K562 (cell line): ENCODE data around the gene PPP1R15B. TPM values are rescaled to one million over a fixed set of nuclear protein-coding genes. Genes with fewer than 3 reads are reported as not detected.

Experiments
- ATAC-seq: fragments of 200-7000 bp; cut with Tn5 transposase; 3 replicates; pipeline ENCODE4 v1.9.1; 2020; ENCODE audit warnings: moderate library complexity
- BruUV-seq: library from RNA; stranded (reverse); fragments of 400-500 nt; replicated peaks from 2 replicates; lab custom pipeline; 2021; lab: Mats Ljungman, UMichigan
- CTCF ChIA-PET: fragments of 300-600 bp; formaldehyde crosslinking; extraction: SDS; loops from one replicate; lab custom pipeline; 2021; ENCODE audit warnings: low intra/inter-chr PET ratio; lab: Yijun Ruan, JAX
- POLR2A ChIA-PET: fragments of 300-600, 350-650 bp; sonication (Branson Sonifier 250); formaldehyde crosslinking; extraction: SDS; loops from one replicate; lab custom pipeline; 2021; ENCODE audit warnings: antibody characterized with exemption, inconsistent platforms; lab: Yijun Ruan, JAX
- DNase-seq, 4 experiments: peaks; one replicate each; pipeline versions ENCODE4 v3.0.0 to v3.0.0-alpha.2; 2011 to 2018; ENCODE audit warnings: low spot score in 3 of 4, mixed read lengths in 3 of 4; ENCODE audit errors: extremely low read depth in 1 of 4
- FAIRE-seq: peaks from 2 replicates; lab custom pipeline; 2011; peaks lifted over from hg19 to GRCh38; lab: Jason Lieb, UNC
- H2AFZ ChIP-seq: 2 replicates; pipeline ENCODE4 v1.6.0; 2011; ENCODE audit warnings: low read depth, low read length, control low read depth, inconsistent platforms
- H3K27ac ChIP-seq: fragments of 200-600 bp; 3 replicates; pipeline ENCODE4 v1.8.0; 2011; ENCODE audit warnings: low read depth, mild to moderate bottlenecking, control low read depth, inconsistent platforms, low read length, moderate library complexity, mixed read lengths; ENCODE audit errors: extremely low read depth
- H3K27me3 ChIP-seq, 2 experiments: fragments of 300-600 bp in 1 of 2; 2 replicates in 1 of 2; 3 replicates in 1 of 2; pipeline versions ENCODE4 v1.6.0 to v1.8.0; 2011; ENCODE audit warnings: inconsistent platforms in 2 of 2, low read length in 2 of 2, mild to moderate bottlenecking in 1 of 2, mixed read lengths in 1 of 2, moderate library complexity in 1 of 2; ENCODE audit not compliant: control insufficient read depth in 2 of 2, insufficient read depth in 2 of 2
- H3K36me3 ChIP-seq: fragments of 300-600 bp; 3 replicates; pipeline ENCODE4 v1.8.0; 2011; ENCODE audit warnings: mild to moderate bottlenecking, low read length, inconsistent platforms; ENCODE audit not compliant: control insufficient read depth, insufficient read depth
- H3K4me1 ChIP-seq, 2 experiments: fragments of 200-600 bp in 1 of 2; replicated peaks in 1 of 2; 2 replicates in 1 of 2; 3 replicates in 1 of 2; pipeline versions ENCODE4 v1.5.1 to v1.8.0; 2011; ENCODE audit warnings: inconsistent platforms in 2 of 2, low read length in 2 of 2, mild to moderate bottlenecking in 1 of 2, mixed read lengths in 1 of 2, moderate library complexity in 1 of 2; ENCODE audit not compliant: control insufficient read depth in 2 of 2, insufficient read depth in 2 of 2
- H3K4me2 ChIP-seq: 2 replicates; pipeline ENCODE4 v1.6.1; 2011; ENCODE audit warnings: low read length, control low read depth, inconsistent platforms, mixed read lengths; ENCODE audit not compliant: insufficient read depth
- H3K4me3 ChIP-seq: fragments of 200-600 bp; sonication (generic), shearing (Covaris generic); 2 replicates; pipeline ENCODE4 v1.5.1; 2016; ENCODE audit warnings: control low read depth, inconsistent platforms
- H3K79me2 ChIP-seq: fragments of 200-600 bp; 3 replicates; pipeline ENCODE4 v1.8.0; 2011; ENCODE audit warnings: low read length, inconsistent platforms; ENCODE audit not compliant: control insufficient read depth, insufficient read depth
- H3K9ac ChIP-seq, 2 experiments: 2 replicates each; pipeline versions ENCODE4 v1.6.0 to v1.6.1; 2011; ENCODE audit warnings: low read depth in 2 of 2, low read length in 2 of 2, control low read depth in 1 of 2, inconsistent platforms in 1 of 2, mild to moderate bottlenecking in 1 of 2, mixed read lengths in 1 of 2; ENCODE audit not compliant: insufficient read depth in 1 of 2
- H3K9me1 ChIP-seq: one replicate; pipeline ENCODE4 v1.6.0; 2011; ENCODE audit warnings: inconsistent platforms, mild to moderate bottlenecking, low read length, moderate library complexity; ENCODE audit not compliant: control insufficient read depth, insufficient read depth
- H3K9me3 ChIP-seq: replicated peaks from 2 replicates; pipeline ENCODE4 v1.5.1; 2011; ENCODE audit warnings: low read depth, low read length, inconsistent platforms; ENCODE audit not compliant: control insufficient read depth, insufficient read depth
- H4K20me1 ChIP-seq: replicated peaks from 2 replicates; pipeline ENCODE4 v1.6.1; 2011; ENCODE audit warnings: low read length, inconsistent platforms, mixed read lengths; ENCODE audit not compliant: control insufficient read depth, insufficient read depth
- ATF3 ChIP-seq, 2 experiments: fragments of 450-650 bp in 1 of 2; sonication (generic) in 1 of 2; formaldehyde crosslinking in 1 of 2; IDR thresholded peaks in 1 of 2; conservative IDR thresholded peaks in 1 of 2; 2 replicates each; pipeline versions ENCODE4 v1.6.1 to v1.8.1; 2016 to 2023; ENCODE audit warnings: mild to moderate bottlenecking in 2 of 2, moderate library complexity in 2 of 2, inconsistent platforms in 1 of 2, missing genetic modification reagents in 1 of 2
- ATF6 ChIP-seq: sonication (generic); formaldehyde crosslinking; IDR thresholded peaks from 2 replicates; pipeline ENCODE4 v1.4.0; 2020; ENCODE audit warnings: mild to moderate bottlenecking, missing genetic modification reagents
- ATF7 ChIP-seq: fragments of 450-650 bp; IDR thresholded peaks from 2 replicates; pipeline ENCODE4 v1.7.1; 2014; ENCODE audit warnings: mild to moderate bottlenecking, moderate library complexity
- KLF16 ChIP-seq: IDR thresholded peaks from 2 replicates; pipeline ENCODE4 v1.6.1; 2016; ENCODE audit warnings: antibody characterized with exemption
- NFYB ChIP-seq: IDR thresholded peaks from 2 replicates; pipeline ENCODE4 v1.6.1; 2011; ENCODE audit warnings: mild to moderate bottlenecking, moderate library complexity; ENCODE audit not compliant: insufficient read length; ENCODE audit errors: extremely low read depth
- RAD21 ChIP-seq, 2 experiments: fragments of 250-450 bp in 1 of 2; fragments of 450-650 bp in 1 of 2; sonication (Bioruptor Pico) in 1 of 2; formaldehyde crosslinking in 1 of 2; IDR thresholded peaks in 1 of 2; conservative IDR thresholded peaks in 1 of 2; 2 replicates each; pipeline versions ENCODE4 v1.4.0 to v1.8.0; 2020 to 2022; ENCODE audit warnings: mild to moderate bottlenecking in 2 of 2, moderate library complexity in 1 of 2
- TAF15 ChIP-seq: fragments of 200-400 bp; formaldehyde crosslinking; IDR thresholded peaks from 2 replicates; pipeline ENCODE4 v1.6.1; 2017; ENCODE audit warnings: mild to moderate bottlenecking, low read depth, low read length, moderate library complexity
- TOE1 ChIP-seq, 2 experiments: fragments of 450-650 bp in 1 of 2; sonication (generic) in 1 of 2; formaldehyde crosslinking in 1 of 2; IDR thresholded peaks; 2 replicates each; pipeline versions ENCODE4 v1.7.1 to v1.8.0; 2016 to 2022; ENCODE audit warnings: borderline replicate concordance in 2 of 2, mild to moderate bottlenecking in 2 of 2, antibody characterized with exemption in 1 of 2, inconsistent platforms in 1 of 2, low read depth in 1 of 2, missing genetic modification reagents in 1 of 2, moderate library complexity in 1 of 2
- TRIM25 ChIP-seq: fragments of 450-650 bp; IDR thresholded peaks from 2 replicates; pipeline ENCODE4 v1.7.0; 2016; ENCODE audit warnings: borderline replicate concordance
- ZBTB7A ChIP-seq: IDR thresholded peaks from 2 replicates; pipeline ENCODE4 v1.6.1; 2011; ENCODE audit warnings: low read depth, mild to moderate bottlenecking, low read length, moderate library complexity, borderline replicate concordance; ENCODE audit not compliant: control insufficient read depth
- WGBS: fragments of 100-300 bp; shearing (Covaris generic); methylation state at CpG from one replicate; pipeline ENCODE4 v1.1.6; 2016; ENCODE audit warnings: low coverage, mixed read lengths; ENCODE audit not compliant: insufficient coverage; ENCODE audit errors: missing lambda C conversion rate; 5-methylcytosine and 5-hydroxymethylcytosine counted together
- in situ Hi-C: fragments of 300-500 bp; cut with MboI; formaldehyde crosslinking; loops from 4 replicates; pipeline ENCODE4 v1.15.0; 2018; ENCODE audit warnings: inconsistent platforms, mixed read lengths
- intact Hi-C: fragments of 100-400 bp; cut with micrococcal nuclease; formaldehyde crosslinking; loops from 2 replicates; pipeline ENCODE4 v1.14.2; 2022
- polyA plus RNA-seq, 8 experiments: library from polyadenylated mRNA; depleted of rRNA in 4 of 8; stranded (reverse) in 5 of 8; unstranded in 3 of 8; fragments of >200 nt; fragmentation: Nextera tagmentation in 2 of 8; fragmentation: Illumina TruSeq in 1 of 8; extraction: Ambion mirVana in 2 of 8; extraction: Trizol in 1 of 8; gene quantifications; 2 replicates each; pipeline versions ENCODE4 v1.2.1 to v1.2.3, GENCODE V29; 2011 to 2014; ENCODE audit warnings: inconsistent platforms in 1 of 8, missing spikeins in 1 of 8
- total RNA-seq, 7 experiments: library from RNA; depleted of rRNA in 6 of 7; stranded (reverse); fragments of >200 nt in 6 of 7; fragmentation: Illumina TruSeq in 2 of 7; extraction: Trizol in 2 of 7; gene quantifications; 2 replicates each; pipeline versions ENCODE4 v1.2.1 to v1.2.3, GENCODE V29; 2011 to 2021; ENCODE audit warnings: low replicate concordance in 1 of 7

PPP1R15B gene
- total and polyA plus RNA-seq, 9 of the 15 experiments (the other 6 are each of a cell fraction or from before 2014, with no cell fraction given), result 17.0 to 48.1 (median 30.8) TPM

GRCh38 chr1:204357551-204358490 lies 53.8 kb downstream of the PPP1R15B start:
- in situ Hi-C loops (no loop called here), intact Hi-C loops (no loop called here)
- ChIA-PET POLR2A (interaction anchor here (0.6 to 1.0 kb wide), 4 partner anchors 7 to 52 kb away, joined by 3 to 5 read pairs (median 3); no protein-coding TSS in a partner anchor), CTCF (interaction anchor here (0.7 kb wide), 1 partner anchor 449 kb away, joined by 3 read pairs; no protein-coding TSS in a partner anchor)
- Histone ChIP-seq H3K4me1 (peaks cover 21 to 23% of the 10 kb centered on the region in 2 experiments), H3K4me2 (no peak overlapping the region), H3K9me1 (no peaks in the 10 kb centered on the region), H3K27ac (no peak overlapping the region), H3K27me3 (peaks cover 11 to 30% of the 10 kb centered on the region in 2 experiments; a peak in 3 of 5 replicates), H3K9me3 (no peaks in the 10 kb centered on the region), H4K20me1 (no peaks in the 10 kb centered on the region), H3K79me2 (no peaks in the 10 kb centered on the region), H3K36me3 (no peaks in the 10 kb centered on the region), H2AFZ (peak overlapping the region; percentile 14; the same call in 1 of the 2 replicates), H3K9ac (peak overlapping the region in 1 of 2 experiments; percentile 62; a peak in 2 of 4 replicates), H3K4me3 (no peak overlapping the region)
- peak; percentile 77 for ATAC-seq
- FAIRE-seq, result peak; percentile 37
- peak; percentile 40 to 46 (median 43) for DNase-seq
- no TSS peak for BruUV-seq
- 24% methylated on average over 23 of the region's 23 CpGs for WGBS
- TF ChIP-seq ZBTB7A, result peak; percentile 12; the same call in 1 of the 2 replicates
- TF ChIP-seq ATF6 (CRISPR knock-in tag), result no peak
- TF ChIP-seq NFYB, result no peak
- TF ChIP-seq TAF15, result no peak
- TF ChIP-seq ATF7, result peak; percentile 91
- TF ChIP-seq TOE1 (IDR thresholded peaks at IDR 0.05; ENCODE audit: borderline replicate concordance), result no peak
- TF ChIP-seq TOE1 (CRISPR knock-in tag; IDR thresholded peaks at IDR 0.05; ENCODE audit: borderline replicate concordance, low read depth), result no peak
- TF ChIP-seq TRIM25, result no peak
- peak in 1 of 2 experiments; percentile 42; a peak in 1 of 4 replicates for TF ChIP-seq RAD21 (CRISPR knock-in tag; conservative IDR thresholded peaks at IDR 0.05 in 1 of 2, IDR thresholded peaks at IDR 0.05 in 1 of 2)
- TF ChIP-seq ATF3 (IDR thresholded peaks at IDR 0.05), result peak; percentile 73
- no peak for TF ChIP-seq ATF3 (CRISPR knock-in tag; conservative IDR thresholded peaks at IDR 0.05)
- TF ChIP-seq KLF16, result no peak
